Tibial nerve (tissue), 4 donors: ENCODE results near the gene CD180. TPM values are rescaled to one million over a fixed set of nuclear protein-coding genes. Genes with fewer than 3 reads are reported as not detected.
A peak's percentile ranks its signal among the peaks of the same experiment; 100 is the strongest.

Experiments used
- DNase-seq, 2 donors: peaks; one replicate each; pipeline ENCODE4 v3.0.0-alpha.2; 2019; ENCODE audit warnings: low spot score in 2 of 2
- H3K27ac ChIP-seq, 4 donors: fragments of 200-600 bp; sonication (generic) in 3 of 4; one replicate each; pipeline ENCODE4 v1.5.1; 2017 to 2019; ENCODE audit warnings: mild to moderate bottlenecking in 1 of 4
- H3K27me3 ChIP-seq, 2 donors: fragments of 200-600 bp; sonication (generic) in 1 of 2; one replicate each; pipeline versions ENCODE4 v1.5.1 to v1.6.0; 2017 to 2019
- H3K36me3 ChIP-seq, 3 donors: fragments of 200-600 bp; sonication (generic); one replicate each; pipeline ENCODE4 v1.5.1; 2018 to 2019
- H3K4me1 ChIP-seq, 4 donors: fragments of 200-600 bp; sonication (generic) in 3 of 4; one replicate each; pipeline ENCODE4 v1.5.1; 2017 to 2019
- H3K4me3 ChIP-seq, 4 donors: fragments of 200-600 bp; sonication (generic) in 3 of 4; one replicate each; pipeline ENCODE4 v1.5.1; 2017 to 2019; ENCODE audit warnings: mild to moderate bottlenecking in 1 of 4, moderate library complexity in 1 of 4
- H3K9me3 ChIP-seq, 4 donors: fragments of 200-600 bp; sonication (generic) in 3 of 4; one replicate each; pipeline ENCODE4 v1.5.1; 2017 to 2019
- EP300 ChIP-seq, 2 donors: sonication (generic); formaldehyde crosslinking; IDR thresholded peaks; one replicate each; pipeline ENCODE4 v1.6.1; 2017; ENCODE audit warnings: antibody characterized with exemption in 2 of 2, mild to moderate bottlenecking in 1 of 2
- POLR2A ChIP-seq, 2 donors: fragments of 450-650 bp; IDR thresholded peaks; one replicate each; pipeline ENCODE4 v1.6.1; 2017; ENCODE audit warnings: antibody characterized with exemption in 2 of 2, mild to moderate bottlenecking in 2 of 2, moderate library complexity in 2 of 2
- WGBS, 2 donors: methylation state at CpG; one replicate each; pipeline ENCODE4 v1.1.5; 2018; 5-methylcytosine and 5-hydroxymethylcytosine counted together
- total RNA-seq, 4 donors: library from RNA; depleted of rRNA; stranded (reverse); fragments of >200 nt; gene quantifications; one replicate each; pipeline ENCODE4 v1.1.0, GENCODE V29; 2016
- TF ChIP-seq, protein P1 (sequence below), 5 experiments: fragments of 200-600 bp in 3 of 5; fragments of 450-650 bp in 2 of 5; sonication (generic) in 3 of 5; IDR thresholded peaks; one replicate each; pipeline ENCODE4 v1.5.1; 2016 to 2019; ENCODE audit warnings: antibody characterized with exemption in 5 of 5, mild to moderate bottlenecking in 3 of 5, moderate library complexity in 2 of 5

CD180 gene
- total RNA-seq, 4 donors from 2014 or later, result 0.21 to 2.7 (median 0.52) TPM

- TF ChIP-seq POLR2A (IDR thresholded peaks at IDR 0.05) (no peak), EP300 (IDR thresholded peaks at IDR 0.05) (no peak)
- TF ChIP-seq, protein P1, sequence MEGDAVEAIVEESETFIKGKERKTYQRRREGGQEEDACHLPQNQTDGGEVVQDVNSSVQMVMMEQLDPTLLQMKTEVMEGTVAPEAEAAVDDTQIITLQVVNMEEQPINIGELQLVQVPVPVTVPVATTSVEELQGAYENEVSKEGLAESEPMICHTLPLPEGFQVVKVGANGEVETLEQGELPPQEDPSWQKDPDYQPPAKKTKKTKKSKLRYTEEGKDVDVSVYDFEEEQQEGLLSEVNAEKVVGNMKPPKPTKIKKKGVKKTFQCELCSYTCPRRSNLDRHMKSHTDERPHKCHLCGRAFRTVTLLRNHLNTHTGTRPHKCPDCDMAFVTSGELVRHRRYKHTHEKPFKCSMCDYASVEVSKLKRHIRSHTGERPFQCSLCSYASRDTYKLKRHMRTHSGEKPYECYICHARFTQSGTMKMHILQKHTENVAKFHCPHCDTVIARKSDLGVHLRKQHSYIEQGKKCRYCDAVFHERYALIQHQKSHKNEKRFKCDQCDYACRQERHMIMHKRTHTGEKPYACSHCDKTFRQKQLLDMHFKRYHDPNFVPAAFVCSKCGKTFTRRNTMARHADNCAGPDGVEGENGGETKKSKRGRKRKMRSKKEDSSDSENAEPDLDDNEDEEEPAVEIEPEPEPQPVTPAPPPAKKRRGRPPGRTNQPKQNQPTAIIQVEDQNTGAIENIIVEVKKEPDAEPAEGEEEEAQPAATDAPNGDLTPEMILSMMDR (IDR thresholded peaks at IDR 0.05), result no peak
- peaks cover 0 to 34% (median 4%) of the 10 kb centered on the region in 4 donors for H3K4me1 ChIP-seq
- DNase-seq, result no peak
- peak overlapping the region in 2 of 4 donors; percentile 6 to 10 for H3K4me3 ChIP-seq
- H3K36me3 ChIP-seq, result no peaks in the 10 kb centered on the region
- H3K27me3 ChIP-seq, result peaks cover 0 to 6% of the 10 kb centered on the region in 2 donors
- peak overlapping the region in 2 of 4 donors; percentile 16 to 73 for H3K27ac ChIP-seq
- no peaks in the 10 kb centered on the region for H3K9me3 ChIP-seq
- 82 to 91% methylated on average over 7 of the region's 7 CpGs for WGBS, 2 donors
Observed at GRCh38 chr5:67195406-67196275, 958 bp downstream of the CD180 start.

DNA sequence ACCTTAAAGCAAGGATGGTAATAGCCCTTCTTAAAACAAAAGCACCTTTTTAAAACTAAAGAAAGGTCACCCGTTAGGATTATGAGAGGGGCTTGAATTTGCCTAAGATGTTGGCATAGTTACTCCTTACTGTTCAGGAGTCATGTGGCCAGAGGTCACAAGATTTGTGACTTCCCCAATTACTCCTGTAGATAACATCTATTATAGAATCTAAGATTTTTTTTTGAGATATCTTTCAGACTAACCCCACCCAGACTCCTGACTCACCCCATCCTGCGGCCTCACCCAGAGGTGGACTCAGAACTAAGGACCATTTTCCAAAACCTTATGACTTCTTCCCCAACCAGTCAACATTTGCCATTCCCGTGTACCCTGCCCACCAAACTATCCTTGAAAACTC is 2.4 kb downstream of the CD180 start:
- H3K4me1 ChIP-seq, result peaks cover 0 to 34% (median 4%) of the 10 kb centered on the region in 4 donors
- DNase-seq, result no peak
- TF ChIP-seq EP300 (IDR thresholded peaks at IDR 0.05) (no peak), POLR2A (IDR thresholded peaks at IDR 0.05) (no peak)
- TF ChIP-seq, protein P1 (IDR thresholded peaks at IDR 0.05), result no peak
- no peaks in the 10 kb centered on the region for H3K9me3 ChIP-seq
- H3K36me3 ChIP-seq, result no peaks in the 10 kb centered on the region
- H3K4me3 ChIP-seq, result no peak overlapping the region
- H3K27ac ChIP-seq, result peak overlapping the region in 2 of 4 donors; percentile 25 to 73
- peaks cover 0 to 6% of the 10 kb centered on the region in 2 donors for H3K27me3 ChIP-seq
- 90 to 91% methylated on average over 3 of the region's 3 CpGs for WGBS, 2 donors

DNA sequence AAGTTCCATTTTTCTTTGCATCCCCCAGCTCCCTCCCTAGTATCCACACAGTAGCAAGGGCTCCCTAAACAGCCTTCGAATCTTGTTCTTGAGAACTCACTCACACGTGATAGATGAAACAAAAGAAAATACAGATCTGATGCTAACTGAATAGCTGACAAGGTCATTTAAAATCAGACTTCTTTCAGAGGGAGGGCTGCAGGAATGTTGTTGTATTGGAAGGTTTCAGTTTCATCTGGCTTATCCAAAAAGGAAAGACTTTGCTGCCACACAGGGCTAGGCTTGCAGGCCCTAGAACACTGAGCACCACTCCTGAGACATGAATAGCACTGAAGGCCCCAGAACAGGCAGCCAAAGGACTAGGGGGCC is 3.2 kb downstream of the CD180 start:
- Histone ChIP-seq H3K27ac (peak overlapping the region in 3 of 4 donors; percentile 11 to 73 (median 25)), H3K4me1 (peaks cover 0 to 34% (median 4%) of the 10 kb centered on the region in 4 donors), H3K27me3 (peaks cover 0 to 6% of the 10 kb centered on the region in 2 donors), H3K9me3 (no peaks in the 10 kb centered on the region), H3K36me3 (no peaks in the 10 kb centered on the region), H3K4me3 (no peak overlapping the region)
- no peak for DNase-seq
- TF ChIP-seq POLR2A (IDR thresholded peaks at IDR 0.05), result no peak
- TF ChIP-seq, protein P1 (IDR thresholded peaks at IDR 0.05), result no peak
- no peak for TF ChIP-seq EP300 (IDR thresholded peaks at IDR 0.05)
- 30 to 44% methylated on average over 2 of the region's 2 CpGs for WGBS, 2 donors

DNA sequence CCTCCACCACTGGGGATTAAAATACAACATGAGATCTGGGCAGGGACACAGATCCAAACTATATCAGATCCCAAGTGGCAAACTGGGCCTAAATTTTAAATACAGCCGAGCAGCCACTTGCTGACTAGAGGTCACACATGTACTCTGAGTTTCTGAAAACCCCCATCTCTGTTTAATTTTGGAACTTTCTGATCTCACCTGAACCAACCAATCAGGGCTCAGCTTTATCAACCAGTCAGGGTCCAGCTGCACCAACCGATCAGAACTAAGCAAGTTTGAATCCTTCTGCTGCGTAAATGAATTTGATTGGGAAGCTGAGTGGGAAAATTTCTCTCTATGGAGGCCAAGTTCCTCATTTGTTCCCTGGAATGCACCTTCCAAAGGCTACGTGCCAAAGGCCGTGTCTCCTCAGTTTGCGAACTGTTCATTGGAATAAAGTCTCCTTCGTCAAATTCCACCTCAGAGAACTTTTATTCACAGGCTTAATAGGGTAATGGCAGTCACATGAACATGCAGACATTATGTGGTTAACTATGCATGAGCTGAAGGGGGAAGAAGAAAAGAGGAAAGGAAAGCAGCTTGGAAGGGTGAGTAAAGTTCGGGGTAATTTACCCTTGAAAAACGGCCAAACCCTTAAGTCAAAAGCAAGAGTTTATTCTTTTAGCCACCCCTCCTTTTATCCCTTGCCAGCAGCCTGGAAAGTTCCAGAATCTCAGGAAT is 3.7 kb downstream of the CD180 start:
- Histone ChIP-seq H3K9me3 (no peaks in the 10 kb centered on the region), H3K27me3 (peaks cover 0 to 6% of the 10 kb centered on the region in 2 donors), H3K4me3 (no peak overlapping the region), H3K27ac (peak overlapping the region in 3 of 4 donors; percentile 11 to 73 (median 25)), H3K36me3 (no peaks in the 10 kb centered on the region), H3K4me1 (peaks cover 0 to 34% (median 4%) of the 10 kb centered on the region in 4 donors)
- peak in 1 of 2 donors; percentile 26 for TF ChIP-seq EP300 (IDR thresholded peaks at IDR 0.05)
- TF ChIP-seq, protein P1 (IDR thresholded peaks at IDR 0.05), result no peak
- WGBS, 2 donors, result 51 to 62% methylated on average over 9 of the region's 9 CpGs
- DNase-seq, result no peak

DNA sequence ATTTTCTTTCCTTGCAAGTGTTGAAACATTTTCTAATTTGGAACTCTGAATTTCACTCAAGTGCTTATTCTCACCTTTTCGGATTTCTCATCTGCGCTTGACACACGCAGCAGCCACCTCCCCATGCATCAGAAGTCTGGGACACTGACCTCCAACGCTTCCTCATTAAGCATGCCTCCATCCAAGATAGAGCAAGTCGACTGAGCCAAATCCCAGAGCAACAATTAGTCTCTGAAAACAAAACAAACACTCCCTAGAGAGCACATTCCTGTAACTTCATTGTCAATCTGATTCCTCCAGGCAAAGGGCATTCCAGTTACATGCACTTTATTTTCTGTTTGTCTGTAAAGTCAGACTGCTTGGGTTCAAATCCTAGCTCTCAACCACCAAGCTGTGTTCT is 5.7 kb downstream of the CD180 start:
- DNase-seq, result no peak
- H3K9me3 ChIP-seq, result no peaks in the 10 kb centered on the region
- no peak overlapping the region for H3K27ac ChIP-seq
- peaks cover 0 to 20% (median 2%) of the 10 kb centered on the region in 4 donors for H3K4me1 ChIP-seq
- H3K27me3 ChIP-seq, result peaks cover 0 to 6% of the 10 kb centered on the region in 2 donors
- 76 to 78% methylated on average over 5 of the region's 5 CpGs for WGBS, 2 donors
- H3K4me3 ChIP-seq, result no peak overlapping the region
- no peaks in the 10 kb centered on the region for H3K36me3 ChIP-seq
- no peak for TF ChIP-seq POLR2A (IDR thresholded peaks at IDR 0.05)
